EL (cell line): ENCODE results near the gene PGK1.
A peak's percentile ranks its signal among the peaks of the same experiment; 100 is the strongest.
"Not testable (repeated sequence)": the region's sequence is repeated elsewhere in the genome, so short reads cannot be mapped to it uniquely, and the experiment has no call there.

Source experiments
- DNase-seq: peaks from one replicate; pipeline ENCODE4 v3.0.0-alpha.2; 2016

PGK1 gene

DNA sequence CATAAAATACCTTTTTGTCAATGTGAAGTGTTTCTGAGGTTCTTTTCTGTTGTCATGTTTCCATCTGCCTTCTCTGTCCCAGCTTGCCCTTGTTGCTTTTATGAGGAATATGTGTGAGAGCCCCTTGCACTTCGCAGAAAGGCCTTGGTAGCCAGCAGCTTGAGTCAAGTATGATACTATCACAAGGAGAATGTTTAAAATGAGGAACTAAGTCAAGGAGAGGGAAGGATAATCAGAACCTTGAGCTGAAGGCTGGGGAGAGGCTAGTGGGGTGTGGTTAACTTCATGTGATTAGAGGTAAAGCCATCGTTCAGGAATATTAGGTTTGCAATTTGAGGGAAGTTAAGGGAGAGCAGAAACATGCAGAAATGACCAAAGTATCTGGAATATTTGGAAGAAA is 12.7 kb downstream of the PGK1 start:
- DNase-seq, result no peak

DNA sequence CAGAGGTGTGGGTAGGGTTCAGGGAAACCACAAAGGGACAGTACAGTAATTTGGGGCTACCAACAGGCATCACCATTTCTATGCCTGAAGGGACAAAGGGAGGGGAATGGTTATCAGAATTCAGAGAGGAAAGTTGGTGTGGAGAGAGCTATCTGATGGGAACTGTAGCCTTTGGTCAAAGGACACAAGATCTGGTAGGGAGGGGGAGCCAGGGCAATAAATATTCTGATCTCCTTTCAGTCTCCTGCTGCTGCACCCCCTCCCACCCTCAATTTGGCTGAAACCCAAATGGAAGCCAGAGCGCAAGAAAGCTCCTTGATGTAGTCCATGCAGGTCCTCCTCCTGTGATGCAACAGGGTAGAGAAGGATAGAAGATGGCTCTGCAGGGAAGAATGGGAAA is 14.6 kb downstream of the PGK1 start:
- no peak for DNase-seq

DNA sequence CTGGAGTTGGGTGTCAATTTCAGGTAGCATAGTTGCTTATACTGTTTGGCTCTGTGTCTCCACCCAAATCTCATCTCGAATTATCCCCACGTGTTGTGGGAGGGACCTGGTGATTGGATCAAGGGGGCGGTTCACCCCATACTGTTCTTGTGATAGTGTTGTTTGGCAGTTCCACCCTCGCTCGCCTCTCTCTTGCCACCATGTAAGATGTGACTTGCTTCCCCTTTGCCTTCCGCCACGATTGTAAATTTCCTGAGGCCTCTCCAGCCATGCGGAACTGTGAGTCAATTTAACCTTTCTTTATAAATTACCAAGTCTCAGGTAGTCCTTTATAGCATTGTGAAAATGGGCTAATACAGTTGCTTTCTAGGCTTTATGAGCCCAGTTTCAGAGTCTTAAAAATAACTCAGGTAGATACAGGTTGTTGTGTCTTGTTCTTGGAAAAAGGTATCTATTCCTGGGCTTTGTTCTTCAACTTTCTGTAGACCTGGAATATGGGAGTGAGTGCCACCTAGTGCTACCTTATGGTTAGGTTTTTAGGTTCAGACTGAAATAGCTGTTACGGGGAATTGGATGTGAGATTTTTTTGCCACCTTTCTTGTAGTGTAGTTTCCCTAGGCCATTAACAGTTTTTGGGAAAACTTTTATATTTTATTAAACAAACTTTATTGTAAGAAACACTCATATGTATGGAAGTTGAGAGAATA is 15.6 kb downstream of the PGK1 start:
- no peak for DNase-seq

DNA sequence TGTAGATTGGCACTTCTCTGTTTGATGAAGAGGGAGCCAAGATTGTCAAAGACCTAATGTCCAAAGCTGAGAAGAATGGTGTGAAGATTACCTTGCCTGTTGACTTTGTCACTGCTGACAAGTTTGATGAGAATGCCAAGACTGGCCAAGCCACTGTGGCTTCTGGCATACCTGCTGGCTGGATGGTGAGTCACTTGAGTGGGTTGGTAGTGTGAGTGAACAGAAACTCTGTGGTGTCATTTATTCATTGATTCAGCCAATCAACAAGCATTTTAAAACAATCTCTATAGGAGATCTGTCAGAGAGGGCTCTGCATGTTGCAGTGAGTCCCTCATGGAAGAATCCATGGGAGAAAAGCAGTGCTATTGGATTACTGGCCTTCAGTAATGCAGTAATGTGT is 19.1 kb downstream of the PGK1 start:
- DNase-seq, result peak; percentile 47

DNA sequence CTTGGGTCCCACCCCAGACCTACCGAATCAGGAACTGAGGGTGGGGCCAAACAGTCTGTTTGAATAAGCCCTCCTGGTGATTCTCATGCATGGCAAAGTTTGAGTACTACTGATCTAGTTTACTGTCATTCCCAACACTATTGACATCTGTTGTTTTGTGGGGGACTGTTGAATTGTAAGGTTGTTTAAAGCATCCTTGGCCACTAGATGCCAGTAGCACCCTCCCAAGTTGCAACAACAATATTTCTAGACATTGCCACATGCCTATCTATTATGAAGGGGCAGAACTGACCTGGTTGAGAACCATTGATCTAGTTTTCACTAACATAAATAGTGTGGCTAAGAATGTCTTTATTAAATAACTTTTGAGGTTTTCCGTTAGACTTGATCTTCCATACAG is 20.3 kb downstream of the PGK1 start:
- no peak for DNase-seq

DNA sequence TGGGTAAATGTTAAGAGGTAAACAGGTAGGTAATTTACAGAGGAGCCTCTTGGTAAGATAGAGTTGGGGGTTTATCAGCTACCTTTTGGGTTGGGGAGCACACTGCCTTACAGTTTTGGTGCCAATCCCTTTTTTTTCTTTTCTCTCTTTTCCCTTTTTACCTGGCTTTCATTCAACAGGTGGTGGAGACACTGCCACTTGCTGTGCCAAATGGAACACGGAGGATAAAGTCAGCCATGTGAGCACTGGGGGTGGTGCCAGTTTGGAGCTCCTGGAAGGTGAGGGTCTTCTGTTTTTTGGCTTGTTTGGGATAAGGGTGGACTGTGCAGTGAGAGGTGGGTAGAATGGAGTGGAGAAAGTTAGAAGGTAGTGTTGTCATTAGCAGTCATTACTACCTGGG is 21.1 kb downstream of the PGK1 start:
- DNase-seq, result no peak

DNA sequence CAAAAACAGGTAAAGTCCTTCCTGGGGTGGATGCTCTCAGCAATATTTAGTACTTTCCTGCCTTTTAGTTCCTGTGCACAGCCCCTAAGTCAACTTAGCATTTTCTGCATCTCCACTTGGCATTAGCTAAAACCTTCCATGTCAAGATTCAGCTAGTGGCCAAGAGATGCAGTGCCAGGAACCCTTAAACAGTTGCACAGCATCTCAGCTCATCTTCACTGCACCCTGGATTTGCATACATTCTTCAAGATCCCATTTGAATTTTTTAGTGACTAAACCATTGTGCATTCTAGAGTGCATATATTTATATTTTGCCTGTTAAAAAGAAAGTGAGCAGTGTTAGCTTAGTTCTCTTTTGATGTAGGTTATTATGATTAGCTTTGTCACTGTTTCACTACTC is 21.7 kb downstream of the PGK1 start:
- not testable (repeated sequence) for DNase-seq

DNA sequence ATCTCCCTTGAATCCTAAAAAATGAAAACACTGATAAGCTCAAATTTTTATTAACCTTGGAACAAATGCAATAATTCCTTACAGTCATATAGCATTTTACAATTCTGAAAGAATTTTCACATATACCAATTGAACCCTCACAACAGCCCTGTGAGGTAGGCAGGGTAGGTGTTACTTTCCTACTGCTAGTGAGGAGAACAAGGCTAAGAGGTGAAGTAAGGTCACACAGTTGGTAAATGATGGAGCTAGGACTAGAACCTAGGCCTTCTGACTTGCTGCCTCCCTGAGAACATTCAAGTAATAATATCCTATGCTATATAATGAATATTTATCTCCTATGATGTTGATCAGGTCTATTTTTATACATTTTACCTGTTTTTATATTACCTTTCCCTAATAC is 25.7 kb downstream of the PGK1 start:
- DNase-seq, result no peak

DNA sequence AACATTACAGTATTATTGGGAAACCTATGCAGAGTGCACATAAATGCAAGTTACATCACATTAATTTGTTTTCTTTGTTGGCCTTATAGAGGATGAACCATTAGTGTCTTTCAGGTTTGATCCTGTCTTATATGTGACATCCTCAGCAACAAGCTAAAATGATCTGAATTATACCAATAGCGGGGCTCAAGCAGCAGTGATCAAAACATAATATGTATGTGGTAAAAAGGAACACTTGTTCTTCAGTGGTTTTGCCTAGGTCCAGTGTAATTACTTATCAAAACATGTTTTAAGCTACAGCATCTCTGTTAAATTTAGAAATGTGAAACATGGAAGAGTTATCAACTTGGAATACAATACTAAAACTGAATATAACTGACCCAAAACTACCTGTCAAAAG is 26.3 kb downstream of the PGK1 start:
- no peak for DNase-seq

DNA sequence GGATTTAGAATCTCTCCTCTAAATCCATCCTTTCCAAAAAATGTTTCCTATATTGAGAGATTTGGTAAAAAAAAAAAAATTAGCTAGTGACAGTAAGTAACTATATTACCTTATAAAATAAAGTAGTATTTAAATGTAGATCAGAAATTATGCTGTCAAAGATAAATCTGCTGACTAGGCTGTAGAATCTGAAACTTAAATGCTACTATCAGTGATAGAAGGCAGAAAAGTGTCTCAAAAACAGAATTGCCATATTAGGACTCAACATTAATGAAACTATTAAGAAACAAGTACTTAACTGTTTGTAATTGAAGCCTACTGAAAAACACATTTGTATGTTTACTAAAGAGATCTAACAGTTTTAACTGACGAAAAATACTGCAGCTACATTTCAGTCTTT is 27.1 kb downstream of the PGK1 start:
- no peak for DNase-seq

DNA sequence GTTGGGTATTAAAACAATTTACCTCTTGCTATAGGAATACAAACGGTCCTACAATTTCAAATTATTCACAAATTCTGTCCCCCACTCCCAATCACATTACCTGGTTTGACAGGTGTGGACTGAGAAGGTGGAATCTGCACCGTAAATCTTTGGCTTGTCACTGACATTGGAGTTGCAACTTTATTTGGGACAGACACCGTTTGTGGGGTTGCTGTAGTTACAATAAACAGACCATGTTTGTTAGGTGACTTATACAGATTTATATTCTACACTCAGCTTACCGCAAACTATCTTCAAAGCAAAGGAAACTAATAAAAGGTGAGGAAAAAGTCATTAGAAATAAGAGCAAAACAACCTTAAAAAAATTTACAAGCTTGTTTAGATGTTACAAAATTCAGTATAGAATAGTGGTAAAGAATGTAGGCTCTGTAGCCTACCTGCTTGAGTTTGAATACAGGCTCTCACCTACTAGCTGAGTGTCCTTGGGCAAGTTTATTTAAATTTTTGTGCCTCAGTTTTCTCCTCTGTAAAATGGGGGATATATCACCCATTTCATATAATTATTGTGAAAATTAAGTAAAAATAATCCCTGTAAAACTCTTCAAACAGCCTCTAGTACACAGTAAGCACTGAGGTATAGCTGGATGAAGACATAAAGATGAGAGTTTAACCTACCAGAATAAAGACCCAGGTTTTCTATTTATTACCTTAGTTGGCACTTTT is 29.4 kb downstream of the PGK1 start:
- DNase-seq, result no peak

DNA sequence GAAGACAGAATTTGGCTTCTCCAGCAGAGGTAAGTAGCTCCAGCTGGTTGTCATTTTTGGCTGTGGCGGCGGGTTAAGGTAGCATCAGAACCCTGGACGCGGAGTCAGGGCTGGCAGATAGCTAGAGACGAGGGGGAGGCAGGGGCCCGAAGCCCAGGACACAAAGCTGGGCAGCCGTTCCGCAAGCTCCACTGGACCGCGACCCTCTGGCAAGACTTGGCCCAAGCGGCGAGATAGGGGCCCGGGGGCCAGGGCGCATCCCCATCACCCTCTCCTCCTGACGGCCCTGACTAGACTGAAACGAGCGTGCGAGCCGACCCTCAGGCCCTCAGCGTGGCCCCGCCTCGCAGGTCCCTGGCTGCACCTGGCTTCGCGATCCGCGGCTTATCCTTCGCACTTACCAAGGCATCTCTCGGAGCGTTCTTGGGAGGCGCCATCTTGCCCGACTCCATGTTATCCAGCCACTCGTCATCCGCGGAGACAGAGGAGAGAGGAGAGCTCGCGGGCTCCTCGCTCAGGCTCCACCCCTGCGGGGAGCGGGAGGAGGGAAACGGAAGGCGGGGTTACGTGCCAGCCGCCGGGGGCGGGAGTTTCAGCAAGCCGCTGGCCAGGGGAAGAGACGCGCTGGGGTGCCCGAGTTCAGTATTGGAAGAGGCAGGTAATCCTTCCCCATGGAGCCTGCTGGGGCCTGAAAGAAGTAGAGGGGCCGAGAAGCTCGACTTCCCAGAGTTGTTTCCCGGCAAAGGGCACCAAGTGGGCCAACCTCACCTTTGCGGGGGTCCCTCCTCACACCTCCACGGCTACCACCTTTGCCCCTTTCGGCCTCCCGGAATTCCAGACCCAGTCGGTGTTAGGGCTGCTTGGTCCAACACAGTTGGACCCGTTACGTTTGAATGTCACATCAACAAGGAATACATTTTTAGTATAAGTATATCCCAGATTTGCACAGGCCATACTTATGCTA is 35.4 kb downstream of the PGK1 start, which contains the start of gene TAF9B:
Gene TAF9B (minus strand): TSS at position 491 of the 964 bp plus-strand sequence. CDS start 39 bp downstream, at position 452.
- DNase-seq, result peak; percentile 84

DNA sequence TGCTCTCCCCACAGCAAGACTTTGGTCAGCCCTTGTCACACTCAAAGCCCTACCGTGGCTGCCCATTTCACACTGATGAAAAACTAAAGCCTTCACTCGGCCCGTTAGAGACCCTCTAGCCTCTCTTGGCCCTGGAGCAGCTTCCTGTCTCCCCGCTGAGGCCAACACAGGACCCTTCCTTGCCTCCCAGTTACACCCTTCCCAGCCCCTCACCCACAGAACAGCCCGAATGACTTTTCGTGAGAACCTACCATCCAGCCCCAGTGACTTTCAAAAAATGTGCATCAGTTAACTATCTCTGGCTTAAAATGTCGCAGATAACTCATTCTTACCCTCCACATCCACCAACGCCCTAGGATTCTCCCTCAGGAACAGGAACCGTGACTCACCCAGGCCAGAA is 36.2 kb downstream of the PGK1 start:
- no peak for DNase-seq

DNA sequence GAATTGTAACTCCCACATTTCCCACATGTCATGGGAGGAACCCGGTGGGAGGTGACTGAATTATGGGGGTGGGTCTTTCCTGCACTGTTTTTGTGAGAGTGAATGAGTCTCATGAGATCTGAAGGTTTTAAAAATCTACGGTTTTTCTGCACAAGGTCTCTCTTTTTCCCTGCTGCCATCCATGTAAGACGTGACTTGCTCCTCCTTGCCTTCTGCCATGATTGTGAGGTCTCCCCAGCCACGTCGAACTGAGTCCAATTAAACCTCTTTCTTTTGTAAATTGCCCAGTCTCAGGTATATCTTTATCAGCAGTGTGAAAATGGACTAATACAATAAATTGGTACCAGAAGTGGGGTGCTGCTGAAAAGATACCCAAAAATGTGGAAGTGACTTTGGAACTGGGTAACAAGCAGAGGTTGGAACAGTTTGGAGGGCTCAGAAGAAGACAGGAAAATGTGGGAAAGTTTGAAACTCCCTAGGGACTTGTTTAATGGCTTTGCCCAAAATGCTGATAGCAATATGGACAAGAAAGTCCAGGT is 43.0 kb downstream of the PGK1 start:
- DNase-seq, result not testable (repeated sequence)

DNA sequence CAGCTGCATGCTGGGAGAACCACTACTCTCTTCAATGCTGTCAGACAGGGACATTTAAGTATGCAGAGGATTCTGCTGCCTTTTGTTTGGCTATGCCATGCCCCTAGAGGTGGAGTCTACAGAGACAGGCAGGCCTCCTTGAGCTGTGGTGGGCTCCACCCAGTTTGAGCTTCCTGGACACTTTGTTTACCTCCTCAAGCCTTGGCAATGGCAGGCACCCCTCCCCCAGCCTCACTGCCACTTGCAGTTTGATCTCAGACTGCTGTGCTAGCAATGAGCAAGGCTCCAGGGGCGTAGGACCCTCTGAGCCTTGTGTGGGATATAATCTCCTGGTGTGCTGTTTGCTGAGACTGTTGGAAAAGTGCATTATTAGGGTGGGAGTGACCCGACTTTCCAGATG is 53.3 kb downstream of the PGK1 start:
- DNase-seq, result not testable (repeated sequence)

DNA sequence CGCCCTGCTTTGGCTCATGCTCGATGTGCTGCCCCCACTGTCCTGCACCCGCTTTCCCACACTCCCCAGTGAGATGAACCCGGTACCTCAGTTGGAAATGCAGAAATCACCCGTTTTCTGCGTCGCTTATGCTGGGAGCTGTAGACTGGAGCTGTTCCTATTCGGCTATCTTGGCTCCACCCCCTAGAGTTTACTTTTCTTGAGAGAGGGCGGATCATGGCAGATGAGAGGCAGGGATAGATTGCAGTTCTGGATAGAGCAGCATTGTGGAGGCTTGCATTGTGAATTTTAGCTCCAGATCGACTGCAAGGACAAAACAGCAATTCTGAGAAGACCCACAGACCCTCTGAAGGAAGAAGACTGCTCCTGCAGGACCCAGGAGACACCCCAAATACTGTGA is 53.8 kb downstream of the PGK1 start:
- not testable (repeated sequence) for DNase-seq

DNA sequence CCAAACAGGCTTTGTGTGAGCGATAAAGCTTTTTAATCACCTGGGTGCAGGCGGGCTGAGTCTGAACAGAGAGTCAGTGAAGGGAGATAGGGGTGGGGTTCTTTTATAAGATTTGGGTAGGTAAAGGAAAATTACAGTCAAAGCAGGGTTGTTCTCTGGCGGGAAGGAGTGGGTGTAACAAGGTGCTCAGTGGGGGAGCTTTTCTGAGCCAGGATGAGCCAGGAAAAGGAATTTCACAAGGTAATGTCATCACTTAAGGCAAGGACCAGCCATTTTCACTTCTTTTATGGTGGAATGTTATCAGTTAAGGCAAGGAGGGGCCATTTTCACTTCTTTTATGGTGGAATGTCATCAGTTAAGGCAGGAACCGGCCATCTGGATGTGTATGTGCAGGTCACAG is 56.7 kb downstream of the PGK1 start:
- DNase-seq, result not testable (repeated sequence)

DNA sequence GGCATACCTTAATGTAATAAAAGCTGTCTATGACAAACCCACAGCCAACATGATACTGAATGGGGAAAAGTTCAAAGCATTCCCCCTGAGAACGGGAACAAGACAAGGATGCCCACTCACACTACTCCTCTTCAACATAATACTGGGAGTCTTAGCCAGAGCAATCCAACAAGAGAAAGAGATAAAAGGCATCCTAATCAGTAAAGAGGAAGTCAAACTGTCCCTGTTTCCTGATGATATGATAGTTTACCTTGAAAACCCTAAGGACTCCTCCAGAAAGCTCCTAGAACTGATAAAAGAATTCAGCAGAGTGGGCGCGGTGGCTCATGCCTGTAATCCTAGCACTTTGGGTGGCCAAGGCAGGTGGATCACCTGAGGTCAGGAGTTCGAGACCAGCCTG is 59.1 kb downstream of the PGK1 start:
- DNase-seq, result not testable (repeated sequence)

DNA sequence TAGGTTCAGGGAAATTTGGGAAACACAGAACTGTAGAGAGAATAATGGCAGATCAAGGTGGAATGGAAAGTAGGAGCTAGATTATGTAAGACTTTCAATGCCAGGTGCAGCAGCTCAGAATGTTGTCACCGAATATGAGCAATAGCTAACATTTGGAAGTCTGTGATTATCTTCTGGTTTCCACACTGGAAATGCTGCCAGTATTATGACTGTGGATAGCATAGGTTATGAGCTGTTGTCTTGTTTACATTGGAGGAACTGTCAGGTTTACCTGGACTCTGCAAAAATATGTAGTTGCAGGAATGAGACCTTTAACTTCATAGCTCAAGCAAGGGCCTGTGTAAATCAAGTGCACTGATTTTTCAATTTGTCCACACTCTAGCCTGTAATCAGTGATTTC is 61.4 kb downstream of the PGK1 start:
- DNase-seq, result no peak

DNA sequence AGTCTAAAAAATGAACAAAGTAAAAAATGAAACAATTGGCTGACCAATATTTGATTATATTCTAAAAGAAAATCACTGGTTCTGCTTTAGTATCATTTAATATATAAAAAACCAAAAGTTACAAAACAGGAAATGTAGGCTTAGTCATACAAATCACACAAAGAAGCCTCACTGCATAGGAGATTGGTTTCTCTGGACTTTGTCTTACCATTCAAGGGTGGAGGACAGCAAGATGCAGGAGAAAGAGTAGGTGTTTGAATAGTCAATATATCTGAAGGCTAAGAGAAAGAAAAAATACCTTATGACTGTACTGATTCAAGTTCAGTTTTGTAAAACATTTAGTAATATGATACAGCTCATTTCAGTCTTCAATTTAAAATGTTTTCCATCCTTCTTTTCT is 64.0 kb downstream of the PGK1 start:
- no peak for DNase-seq
